ENCODE results near the gene MAP1LC3B2. TPM values are rescaled to one million over a fixed set of nuclear protein-coding genes. Genes with fewer than 3 reads are reported as not detected.

Gene MAP1LC3B2
- total and polyA plus RNA-seq, 2 of the 8 experiments (the other 6 are each of a cell fraction or from before 2014, with no cell fraction given): 0.39 to 1.5 TPM

DNA sequence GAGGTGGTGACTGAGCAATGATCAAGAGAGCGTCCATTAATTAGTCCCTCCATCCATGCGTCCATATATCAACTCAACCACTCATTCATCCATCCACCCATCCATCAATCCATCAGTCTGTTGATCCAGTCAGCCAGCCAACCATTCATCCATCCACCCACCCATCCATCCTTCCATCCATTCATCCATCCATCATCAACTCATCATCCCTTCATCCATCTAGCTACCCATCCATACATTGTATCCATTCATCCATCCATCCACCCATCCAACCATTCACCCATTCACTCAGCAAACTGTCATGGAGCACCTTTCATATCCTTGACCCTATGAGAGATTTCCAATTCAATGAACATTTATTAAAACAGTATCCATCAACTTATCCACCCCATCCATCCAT lies 28.1 kb downstream of the MAP1LC3B2 start:
- no peak overlapping the region for H4K91ac ChIP-seq (replicated peaks; ENCODE audit: insufficient read length, low read length)
- H3K23me2 ChIP-seq (ENCODE audit: low read depth, low read length): no peaks in the 10 kb centered on the region; the same call in 1 of the 2 replicates
- H3K79me2 ChIP-seq (ENCODE audit: control insufficient read depth in 1 of 2, insufficient read depth in 2 of 2, low read length in 2 of 2): no peaks in the 10 kb centered on the region
- H3K23ac ChIP-seq (ENCODE audit: insufficient read length): no peak overlapping the region
- no peak overlapping the region for H3K14ac ChIP-seq (ENCODE audit: insufficient read length)
- no peak overlapping the region for H3K9ac ChIP-seq (replicated peaks in 1 of 4; ENCODE audit: extremely low read depth in 1 of 4, low read depth in 3 of 4, low read length in 3 of 4)
- no peaks in the 10 kb centered on the region for H3K79me1 ChIP-seq (ENCODE audit: low read depth, low read length)
- no peak overlapping the region for H2BK20ac ChIP-seq (ENCODE audit: low read length)
- POLR2A ChIA-PET (ENCODE audit: partially characterized antibody): no interaction called here
- H3K9me3 ChIP-seq (ENCODE audit: insufficient read depth in 2 of 2, low read depth in 1 of 2, low read length in 1 of 2): peaks cover 10 to 11% of the 10 kb centered on the region in 2 experiments
- no peaks in the 10 kb centered on the region for H4K20me1 ChIP-seq (replicated peaks in 1 of 2; ENCODE audit: control insufficient read depth in 1 of 2, insufficient read depth in 2 of 2, low read length in 2 of 2)
- no peak overlapping the region for H2BK120ac ChIP-seq (replicated peaks; ENCODE audit: low read depth, low read length)
- H3K4ac ChIP-seq (replicated peaks; ENCODE audit: insufficient read length, low read depth, low read length): no peak overlapping the region
- no peaks in the 10 kb centered on the region for H3K36me3 ChIP-seq (ENCODE audit: control insufficient read depth in 2 of 4, insufficient read depth in 4 of 4, low read length in 3 of 4)
- no peak for FAIRE-seq
- H3K56ac ChIP-seq (replicated peaks; ENCODE audit: insufficient read length, low read depth, low read length): peak overlapping the region; percentile 26
- TF ChIP-seq RAD21 (IDR thresholded peaks at IDR 0.05 in 1 of 2, conservative IDR thresholded peaks at IDR 0.05 in 1 of 2; ENCODE audit: low read depth in 2 of 2, low read length in 2 of 2) (no peak), MAFK (IDR thresholded peaks at IDR 0.05; ENCODE audit: low read depth, low read length) (no peak), TCF12 (IDR thresholded peaks at IDR 0.05; ENCODE audit: low read depth, low read length) (no peak), NRF1 (IDR thresholded peaks at IDR 0.05; ENCODE audit: low read depth, low read length) (no peak), PHF8 (conservative IDR thresholded peaks at IDR 0.05; ENCODE audit: low read depth, low read length) (no peak), SUZ12 (IDR thresholded peaks at IDR 0.05; ENCODE audit: low read length) (no peak), SIN3A (conservative IDR thresholded peaks at IDR 0.05 in 1 of 2, IDR thresholded peaks at IDR 0.05 in 1 of 2; ENCODE audit: low read depth in 1 of 2, low read length in 2 of 2) (no peak), EZH2 (IDR thresholded peaks at IDR 0.05; ENCODE audit: low read depth, low read length, severe bottlenecking) (no peak), EP300 (IDR thresholded peaks at IDR 0.05; ENCODE audit: borderline replicate concordance in 1 of 2, low read depth in 2 of 2, low read length in 2 of 2) (no peak)
- TF ChIP-seq, protein P1, sequence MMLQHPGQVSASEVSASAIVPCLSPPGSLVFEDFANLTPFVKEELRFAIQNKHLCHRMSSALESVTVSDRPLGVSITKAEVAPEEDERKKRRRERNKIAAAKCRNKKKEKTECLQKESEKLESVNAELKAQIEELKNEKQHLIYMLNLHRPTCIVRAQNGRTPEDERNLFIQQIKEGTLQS (IDR thresholded peaks at IDR 0.05; ENCODE audit: insufficient read depth, low read depth, low read length): no peak
- H2BK12ac ChIP-seq (ENCODE audit: low read depth, low read length): no peak overlapping the region
- no peaks in the 10 kb centered on the region for H3K27me3 ChIP-seq (replicated peaks in 1 of 4; ENCODE audit: control insufficient read depth in 3 of 4, extremely low read depth in 1 of 4, insufficient read depth in 3 of 4, low read length in 3 of 4)
- no peak overlapping the region for H3K27ac ChIP-seq (ENCODE audit: low read depth, low read length)
- H3K4me3 ChIP-seq (ENCODE audit: extremely low read depth in 1 of 4, insufficient read depth in 2 of 4, low read depth in 3 of 4, low read length in 4 of 4): no peak overlapping the region
- H3K18ac ChIP-seq (ENCODE audit: extremely low read depth, low read length): no peak overlapping the region
- no peak overlapping the region for H2BK5ac ChIP-seq (ENCODE audit: low read depth, low read length)
- WGBS, 2 experiments (ENCODE audit: extremely low coverage in 1 of 2, insufficient coverage in 1 of 2, insufficient read length in 1 of 2, insufficient replicate concordance in 2 of 2, low coverage in 1 of 2, low lambda C conversion rate in 2 of 2, missing lambda C conversion rate in 1 of 2): 93% methylated on average over 2 of the region's 2 CpGs; no CpG with 5 or more reads in 1 of the 2 experiments
- CTCF ChIA-PET (ENCODE audit: partially characterized antibody): interaction anchor here (0.7 to 1.3 kb wide), 4 partner anchors 12 to 351 kb away, joined by 3 to 4 read pairs (median 3); no protein-coding TSS in a partner anchor
- H2AFZ ChIP-seq (ENCODE audit: low read length): no peak overlapping the region
- H4K5ac ChIP-seq (ENCODE audit: insufficient read length, low read depth, low read length): no peak overlapping the region
- no peaks in the 10 kb centered on the region for H3K4me1 ChIP-seq (replicated peaks in 1 of 4; ENCODE audit: control insufficient read depth in 3 of 4, insufficient read depth in 4 of 4, low read length in 3 of 4)
- no peak overlapping the region for H3K4me2 ChIP-seq (ENCODE audit: insufficient read depth in 1 of 2, low read depth in 2 of 2, low read length in 2 of 2)
- no peak overlapping the region for H2BK15ac ChIP-seq (ENCODE audit: low read length)
- no peak overlapping the region for H4K8ac ChIP-seq (ENCODE audit: extremely low read depth, insufficient read depth, low read length)
- H2AK5ac ChIP-seq (ENCODE audit: low read depth, low read length): no peak overlapping the region
- DNase-seq (ENCODE audit: low read depth in 1 of 2, low spot score in 2 of 2): no peak

Measured in H1 (cell line).